Measurements from ENCODE around the gene CMBL.

GRCh38 chr5:10265245-10266109 is 42.2 kb downstream of the CMBL start:
- TF ChIP-seq CTCF (IDR thresholded peaks at IDR 0.05) (no peak), POLR2A (IDR thresholded peaks at IDR 0.05) (no peak)

All from thyroid gland (tissue), 4 donors.